Stimulated activated CD8-positive, alpha-beta memory T cell treated with anti-CD3 and anti-CD28 coated beads, Interleukin-4, amount 100 ng/mL, for 1 hour (primary cell): Measurements from ENCODE around the gene AXIN2.
A peak's percentile ranks its signal among the peaks of the same experiment; 100 is the strongest.

Experiments used
- DNase-seq, 2 donors: peaks; one replicate each; pipeline ENCODE4 v3.0.0-alpha.2; 2020; ENCODE audit warnings: low read depth in 2 of 2, low spot score in 1 of 2

AXIN2 gene

GRCh38 chr17:65584604-65585521 is 23.4 kb upstream of the AXIN2 start:
- no peak for DNase-seq

- DNase-seq, result no peak
Measured at GRCh38 chr17:65583921-65584603, 22.6 kb upstream of the AXIN2 start.

GRCh38 chr17:65576939-65577338 is 15.5 kb upstream of the AXIN2 start:
- no peak for DNase-seq

GRCh38 chr17:65573282-65573602 is 11.8 kb upstream of the AXIN2 start:
- no peak for DNase-seq

GRCh38 chr17:65572581-65573281 is 11.3 kb upstream of the AXIN2 start:
- no peak for DNase-seq

GRCh38 chr17:65572186-65572580 is 10.7 kb upstream of the AXIN2 start:
- no peak for DNase-seq

GRCh38 chr17:65568918-65569317 is 7.5 kb upstream of the AXIN2 start:
- no peak for DNase-seq

- no peak for DNase-seq
Measured at GRCh38 chr17:65567566-65567965, 6.1 kb upstream of the AXIN2 start.

GRCh38 chr17:65565559-65565958 is 4.1 kb upstream of the AXIN2 start:
- no peak for DNase-seq

- DNase-seq, result no peak
Measured at GRCh38 chr17:65564793-65565192, 3.3 kb upstream of the AXIN2 start.

GRCh38 chr17:65562206-65562531 is 721 bp upstream of the AXIN2 start:
- DNase-seq, result no peak

- peak in 1 of 2 donors; percentile 38 for DNase-seq
Measured at GRCh38 chr17:65560628-65561451, 608 bp downstream of the AXIN2 start.

GRCh38 chr17:65559804-65560627 is 1.4 kb downstream of the AXIN2 start:
- DNase-seq, result no peak

- DNase-seq, result no peak
Measured at GRCh38 chr17:65559461-65559803, 2.0 kb downstream of the AXIN2 start.

GRCh38 chr17:65558683-65559460 is 2.6 kb downstream of the AXIN2 start:
- DNase-seq, result no peak

- no peak for DNase-seq
Measured at GRCh38 chr17:65558311-65558682, 3.2 kb downstream of the AXIN2 start.

GRCh38 chr17:65557349-65558310 is 3.8 kb downstream of the AXIN2 start:
- no peak for DNase-seq

GRCh38 chr17:65556910-65557348 is 4.5 kb downstream of the AXIN2 start:
- DNase-seq, result no peak
